Left ventricle myocardium inferior (tissue), 1 donor: ENCODE results near the gene CIT. TPM values are rescaled to one million over a fixed set of nuclear protein-coding genes. Genes with fewer than 3 reads are reported as not detected.

Experiments
- DNase-seq: peaks from one replicate; pipeline ENCODE4 v3.0.0-alpha.2; 2020
- H3K27ac ChIP-seq: fragments of 200-600 bp; replicated peaks from 2 replicates; pipeline ENCODE4 v1.8.0; 2021
- H3K27me3 ChIP-seq: fragments of 200-600 bp; 2 replicates; pipeline ENCODE4 v1.8.0; 2021; ENCODE audit warnings: low read depth
- H3K36me3 ChIP-seq: fragments of 200-600 bp; 2 replicates; pipeline ENCODE4 v1.8.0; 2021
- H3K4me1 ChIP-seq: fragments of 200-600 bp; 2 replicates; pipeline ENCODE4 v1.8.0; 2021
- H3K4me3 ChIP-seq: fragments of 200-600 bp; 2 replicates; pipeline ENCODE4 v1.8.0; 2021; ENCODE audit warnings: mild to moderate bottlenecking, moderate library complexity
- H3K9me3 ChIP-seq: fragments of 200-600 bp; replicated peaks from 2 replicates; pipeline ENCODE4 v1.8.0; 2021
- CTCF ChIP-seq: fragments of 200-600 bp; IDR thresholded peaks from 2 replicates; pipeline ENCODE4 v1.8.0; 2021; ENCODE audit warnings: antibody characterized with exemption, mild to moderate bottlenecking, borderline replicate concordance
- intact Hi-C: fragments of 100-400 bp; cut with micrococcal nuclease; formaldehyde crosslinking; loops from one replicate; pipeline ENCODE4 v1.11.0; 2022
- total RNA-seq: library from RNA; stranded (reverse); fragmentation: NEBNext Ultra II Directional; extraction: Animal tissue kit (Norgen Biotek cat#: 25700); gene quantifications from one replicate; pipeline ENCODE4 v1.2.1, GENCODE V29; 2021
- donor health status: DM: no; HTN: yes; CAD: no; lungs with severe emphysema.

Gene CIT
- total RNA-seq, 1 donor from 2014 or later, result 0.96 TPM

DNA sequence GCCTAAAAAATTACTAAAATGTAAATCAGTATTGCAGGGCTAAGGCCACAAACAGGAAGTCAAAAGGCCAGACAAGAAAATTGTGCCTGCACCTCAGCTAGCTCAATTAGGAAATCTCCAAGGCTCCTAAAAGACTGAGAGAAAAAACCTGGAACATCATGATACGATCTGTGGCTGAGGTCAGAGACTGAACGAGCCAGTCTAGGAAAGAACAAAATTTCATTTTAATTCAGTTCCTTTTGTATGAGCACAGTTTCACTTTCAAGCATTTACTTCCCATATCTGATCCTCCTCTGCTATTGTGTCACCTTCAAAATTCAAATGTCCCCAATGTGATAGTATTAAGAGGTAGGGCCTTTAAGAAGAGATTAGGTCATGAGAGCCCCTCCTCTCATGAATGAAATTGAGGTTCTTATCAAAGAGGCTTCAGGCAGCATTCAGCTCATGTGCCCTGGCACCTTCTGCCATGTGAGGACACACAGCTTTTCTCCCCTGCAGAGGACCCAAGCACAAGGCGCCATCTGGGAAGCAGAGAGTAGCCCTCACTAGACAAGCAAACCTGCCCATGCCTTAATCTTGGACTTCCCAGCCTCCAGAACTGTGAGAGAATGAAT lies 194.4 kb downstream of the CIT start:
- H3K4me1 ChIP-seq, result peaks cover 54% of the 10 kb centered on the region
- no peaks in the 10 kb centered on the region for H3K9me3 ChIP-seq
- no peak for DNase-seq
- intact Hi-C loops, result no loop called here
- H3K36me3 ChIP-seq, result peaks cover 45% of the 10 kb centered on the region
- H3K27me3 ChIP-seq, result no peaks in the 10 kb centered on the region
- TF ChIP-seq CTCF, result no peak
- no peak overlapping the region for H3K4me3 ChIP-seq
- peak overlapping the region; percentile 44 for H3K27ac ChIP-seq

- Histone ChIP-seq H3K9me3 (no peaks in the 10 kb centered on the region), H3K27ac (peak overlapping the region; percentile 44), H3K4me1 (peaks cover 50% of the 10 kb centered on the region), H3K36me3 (peaks cover 53% of the 10 kb centered on the region), H3K27me3 (no peaks in the 10 kb centered on the region), H3K4me3 (no peak overlapping the region)
- DNase-seq, result no peak
- no peak for TF ChIP-seq CTCF
- intact Hi-C loops, result no loop called here
Measured at GRCh38 chr12:119681728-119682638, 195.1 kb downstream of the CIT start.

GRCh38 chr12:119681111-119681510 lies 196.0 kb downstream of the CIT start:
- no peaks in the 10 kb centered on the region for H3K9me3 ChIP-seq
- peaks cover 61% of the 10 kb centered on the region for H3K36me3 ChIP-seq
- peaks cover 43% of the 10 kb centered on the region for H3K4me1 ChIP-seq
- H3K4me3 ChIP-seq, result no peak overlapping the region
- H3K27ac ChIP-seq, result no peak overlapping the region
- no peak for TF ChIP-seq CTCF
- no peak for DNase-seq
- no peaks in the 10 kb centered on the region for H3K27me3 ChIP-seq
- intact Hi-C loops, result no loop called here

DNA sequence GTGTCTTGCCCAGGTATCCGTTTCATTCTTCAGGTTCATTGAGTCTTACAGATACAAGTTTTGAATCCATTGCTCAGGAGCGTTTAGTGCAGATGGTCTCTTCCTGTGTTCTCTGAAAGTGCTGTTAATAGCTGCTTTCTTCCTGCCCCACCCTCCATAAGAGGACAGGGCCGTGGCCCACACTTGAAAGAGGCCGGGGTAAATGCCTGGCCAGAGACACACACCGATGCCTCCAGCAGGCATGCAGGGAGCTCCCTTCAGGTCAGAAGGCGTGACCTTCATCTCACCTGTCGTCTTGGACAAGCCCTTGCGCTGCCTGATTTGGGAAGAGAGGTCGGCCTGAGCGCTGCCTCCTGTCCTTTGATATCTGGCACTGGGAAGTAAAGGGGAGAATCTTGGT lies 197.6 kb downstream of the CIT start:
- Histone ChIP-seq H3K4me1 (peaks cover 44% of the 10 kb centered on the region), H3K9me3 (no peaks in the 10 kb centered on the region), H3K27ac (peak overlapping the region; percentile 25), H3K36me3 (peaks cover 78% of the 10 kb centered on the region), H3K27me3 (no peaks in the 10 kb centered on the region), H3K4me3 (no peak overlapping the region)
- intact Hi-C loops, result no loop called here
- no peak for DNase-seq
- no peak for TF ChIP-seq CTCF

GRCh38 chr12:119679081-119679480 lies 198.0 kb downstream of the CIT start:
- H3K27me3 ChIP-seq, result no peaks in the 10 kb centered on the region
- peaks cover 48% of the 10 kb centered on the region for H3K4me1 ChIP-seq
- DNase-seq, result no peak
- no peak overlapping the region for H3K4me3 ChIP-seq
- no peak for TF ChIP-seq CTCF
- intact Hi-C loops, result no loop called here
- H3K9me3 ChIP-seq, result no peaks in the 10 kb centered on the region
- H3K27ac ChIP-seq, result peak overlapping the region; percentile 25
- peaks cover 82% of the 10 kb centered on the region for H3K36me3 ChIP-seq
